Measurements from ENCODE around the gene HEYL.

The HEYL gene

DNA sequence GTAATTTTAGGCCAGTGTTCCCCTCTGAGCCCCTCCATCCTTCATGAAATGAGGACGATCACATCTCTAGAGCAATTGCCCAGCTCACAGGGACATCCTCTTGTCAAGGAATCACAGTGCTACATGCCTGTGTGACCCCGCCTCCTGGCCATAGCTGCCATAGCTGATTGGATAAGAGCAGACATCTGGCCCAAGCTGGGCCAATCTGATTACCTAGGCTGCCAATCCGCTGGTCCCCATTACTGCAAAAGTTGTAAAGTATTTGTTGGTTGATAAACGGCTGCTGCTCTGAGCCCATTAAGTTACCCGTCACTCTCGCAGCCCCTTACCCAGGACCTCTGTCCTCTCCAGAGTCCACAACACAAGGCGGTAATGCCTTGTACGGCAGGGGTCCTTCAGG is 24.1 kb upstream of the HEYL start:
- DNase-seq (ENCODE audit: low spot score), result no peak

DNA sequence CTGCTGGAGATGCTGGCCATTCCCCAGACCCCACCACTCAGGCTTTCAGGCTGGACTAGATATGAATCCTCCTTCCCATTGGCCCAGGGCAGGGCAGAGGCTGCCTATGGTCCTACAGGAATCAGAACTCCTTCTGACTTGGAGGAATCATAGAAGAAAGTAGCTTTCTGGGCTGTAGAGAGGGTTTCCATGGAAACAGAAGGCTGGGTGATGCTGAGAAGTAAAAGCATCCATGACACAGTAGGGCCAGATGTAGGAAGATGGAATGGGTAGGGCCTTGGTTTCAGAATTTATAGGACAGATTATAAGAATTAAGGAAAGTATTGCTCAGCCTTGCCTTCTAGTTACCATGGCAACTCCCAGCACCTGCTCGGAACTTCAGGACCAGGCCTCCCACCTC is 23.4 kb upstream of the HEYL start:
- no peak for DNase-seq (ENCODE audit: low spot score)

DNA sequence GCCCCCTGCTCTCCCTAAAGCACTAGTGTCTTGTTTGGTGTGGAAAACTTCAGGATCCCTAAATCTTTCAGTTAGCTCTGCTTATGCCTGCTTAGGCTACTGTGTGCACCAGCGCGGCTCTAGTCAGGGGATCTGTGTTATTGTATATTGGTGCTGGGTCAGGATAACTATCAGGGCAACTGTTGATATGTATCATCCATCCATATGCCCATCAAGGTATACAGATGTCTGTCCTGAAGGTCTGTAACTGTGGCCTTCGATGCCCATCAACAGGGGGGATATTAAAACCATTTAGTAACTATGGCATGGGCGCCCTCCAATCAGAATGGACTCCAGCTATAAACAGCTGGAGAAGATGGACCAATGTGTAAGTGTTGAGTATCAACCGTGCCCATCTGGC is 20.1 kb upstream of the HEYL start:
- no peak for DNase-seq (ENCODE audit: low spot score)

- no peak for DNase-seq (ENCODE audit: low spot score)
Observed at GRCh38 chr1:39659110-39659509, 19.7 kb upstream of the HEYL start.

DNA sequence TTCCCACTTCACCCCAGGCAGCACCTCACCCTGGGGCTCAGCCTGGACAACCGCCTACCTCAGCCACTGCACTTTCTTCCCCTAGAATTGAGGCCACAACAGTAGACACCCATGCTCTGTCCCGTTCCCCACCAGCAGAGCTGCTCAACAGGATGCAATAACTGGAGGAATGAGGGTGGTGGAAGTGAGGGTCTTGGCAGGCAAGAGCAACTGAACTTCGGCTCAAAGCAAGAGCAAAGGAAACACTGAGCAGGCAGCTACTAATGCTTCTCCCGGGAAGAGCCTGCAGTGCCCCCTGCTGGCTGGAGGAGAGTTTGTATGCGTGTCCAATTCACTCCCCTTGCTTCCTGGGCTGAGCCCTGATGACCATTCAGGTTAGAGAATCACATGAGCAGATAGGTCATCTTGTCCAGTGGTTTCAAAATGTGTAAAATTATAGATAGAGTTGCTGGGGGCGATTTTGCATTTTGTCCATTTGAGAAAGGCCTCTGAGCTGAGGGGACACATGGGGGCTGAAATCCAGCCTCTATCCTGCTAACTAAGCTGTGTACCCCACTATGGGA is 18.6 kb upstream of the HEYL start:
- DNase-seq (ENCODE audit: low spot score), result peak; percentile 66

DNA sequence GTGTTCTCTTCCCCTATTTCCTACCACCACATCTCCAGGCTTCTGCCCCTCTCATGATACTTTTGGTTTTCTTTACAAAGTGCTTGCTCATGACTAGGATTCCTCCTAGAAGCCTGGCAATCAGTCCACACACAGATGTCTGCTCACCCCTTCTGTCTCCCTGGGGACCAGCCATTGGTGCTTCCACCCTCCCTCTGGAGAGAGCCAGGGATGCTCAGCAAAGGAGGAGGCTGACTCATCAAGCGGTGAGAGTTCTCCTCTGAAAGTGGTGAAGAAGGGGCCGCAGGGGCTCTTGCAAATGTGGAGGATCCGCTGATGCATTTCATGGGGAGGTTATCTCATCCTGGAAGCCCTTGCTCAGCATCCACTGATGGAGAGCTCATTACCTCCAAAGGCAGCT is 18.0 kb upstream of the HEYL start:
- no peak for DNase-seq (ENCODE audit: low spot score)

DNA sequence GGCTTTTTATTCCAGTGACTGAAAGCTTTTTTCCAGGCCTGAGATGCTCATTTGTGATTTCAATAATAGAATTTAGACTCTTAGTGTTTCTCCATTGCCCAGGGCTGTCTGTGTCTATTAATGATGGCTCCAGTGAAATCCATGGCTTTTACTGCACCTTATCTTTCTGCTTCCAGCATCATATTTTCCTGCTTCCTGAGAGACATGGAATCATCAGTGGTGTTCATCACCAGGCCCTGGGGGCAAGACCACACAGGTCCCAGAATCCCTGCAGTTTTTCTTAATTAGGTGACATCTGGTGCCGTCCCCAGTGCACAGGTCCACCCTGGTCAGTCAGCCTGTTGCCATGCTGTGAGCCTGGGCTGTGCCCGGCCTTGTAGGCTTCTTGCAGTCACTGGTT is 16.9 kb upstream of the HEYL start:
- no peak for DNase-seq (ENCODE audit: low spot score)

- no peak for DNase-seq (ENCODE audit: low spot score)
Observed at GRCh38 chr1:39655578-39656268, 16.3 kb upstream of the HEYL start.

DNA sequence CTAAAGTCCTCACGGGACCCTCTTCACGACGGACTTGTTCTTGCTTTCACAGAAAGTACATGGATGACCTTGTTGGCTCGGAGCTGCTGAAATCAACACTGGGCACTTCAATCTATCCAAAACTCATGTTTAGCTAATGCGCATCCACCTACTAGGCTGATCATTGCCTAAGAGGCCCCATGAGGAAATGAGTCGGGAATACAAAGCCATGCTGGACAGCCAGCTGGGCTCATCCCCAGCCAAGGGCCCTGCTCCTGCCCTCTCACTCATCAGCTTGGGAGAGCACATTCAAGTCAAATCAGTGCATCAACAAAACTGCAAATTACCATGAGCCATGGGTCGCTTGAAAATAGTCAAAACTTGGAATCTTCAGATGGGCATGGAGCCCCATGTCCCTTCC is 14.8 kb upstream of the HEYL start:
- no peak for DNase-seq (ENCODE audit: low spot score)

GRCh38 chr1:39653546-39654031 is 14.1 kb upstream of the HEYL start:
- peak; percentile 77 for DNase-seq (ENCODE audit: low spot score)

DNA sequence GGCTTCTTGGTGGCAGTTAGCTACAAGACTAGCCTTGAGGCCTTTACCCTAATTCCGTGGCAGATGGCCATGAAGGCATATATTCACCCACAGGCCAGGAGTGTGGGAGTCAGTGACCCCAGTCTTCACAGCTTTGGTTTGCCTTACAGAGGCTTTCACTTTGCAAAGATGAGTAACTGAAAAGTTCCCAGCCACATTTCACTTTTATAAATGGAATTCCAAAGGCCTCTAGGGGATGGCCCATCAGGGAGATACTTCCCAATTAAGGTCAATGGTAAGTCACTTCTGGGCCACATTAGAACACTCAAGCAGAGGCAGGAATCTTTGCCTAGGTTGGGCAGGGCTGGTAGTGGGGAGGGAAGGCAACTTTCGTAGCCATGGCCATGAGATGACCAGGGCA is 13.1 kb upstream of the HEYL start:
- no peak for DNase-seq (ENCODE audit: low spot score)

- DNase-seq (ENCODE audit: low spot score), result no peak
Observed at GRCh38 chr1:39652105-39652504, 12.7 kb upstream of the HEYL start.

DNA sequence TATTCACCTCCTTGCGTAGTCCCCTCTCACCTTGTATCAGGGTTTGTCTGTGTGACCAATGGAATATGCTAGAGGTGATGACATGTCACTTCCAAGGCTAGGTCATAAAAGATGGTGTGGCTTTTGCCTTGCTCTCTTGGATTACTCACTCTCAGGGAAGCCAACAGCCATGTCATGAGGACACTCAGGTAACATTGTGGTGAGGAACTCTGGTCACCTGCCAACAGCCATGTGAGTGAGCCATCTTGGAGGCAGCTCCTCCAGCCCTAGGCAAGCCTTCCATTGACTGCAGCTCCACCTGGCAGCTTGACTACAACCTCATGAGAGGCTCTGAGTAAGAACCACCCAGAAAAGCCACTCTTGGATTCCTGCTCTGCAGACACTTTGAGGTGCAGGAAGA is 11.0 kb upstream of the HEYL start:
- no peak for DNase-seq (ENCODE audit: low spot score)

GRCh38 chr1:39649636-39650185 is 10.3 kb upstream of the HEYL start:
- DNase-seq (ENCODE audit: low spot score), result no peak

DNA sequence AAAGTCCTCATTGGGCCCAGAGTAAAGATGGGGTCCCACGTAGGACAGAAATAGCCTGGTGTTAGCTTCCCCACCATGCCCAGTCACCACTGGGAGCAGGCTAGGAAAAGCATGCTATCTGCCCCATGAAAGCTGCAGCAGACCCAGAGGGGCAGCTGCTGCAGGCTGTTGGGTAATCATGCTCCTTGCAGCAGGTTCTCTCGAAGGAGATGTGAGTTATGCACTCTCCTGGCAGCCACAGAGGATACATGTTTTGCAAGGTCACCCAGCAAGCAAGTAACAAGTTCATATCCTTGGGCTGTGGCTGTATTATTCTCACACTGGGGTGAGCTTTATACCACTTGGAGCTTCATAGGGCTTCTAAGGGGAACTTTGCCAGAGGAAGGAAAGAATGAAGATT is 9.1 kb upstream of the HEYL start:
- no peak for DNase-seq (ENCODE audit: low spot score)

DNA sequence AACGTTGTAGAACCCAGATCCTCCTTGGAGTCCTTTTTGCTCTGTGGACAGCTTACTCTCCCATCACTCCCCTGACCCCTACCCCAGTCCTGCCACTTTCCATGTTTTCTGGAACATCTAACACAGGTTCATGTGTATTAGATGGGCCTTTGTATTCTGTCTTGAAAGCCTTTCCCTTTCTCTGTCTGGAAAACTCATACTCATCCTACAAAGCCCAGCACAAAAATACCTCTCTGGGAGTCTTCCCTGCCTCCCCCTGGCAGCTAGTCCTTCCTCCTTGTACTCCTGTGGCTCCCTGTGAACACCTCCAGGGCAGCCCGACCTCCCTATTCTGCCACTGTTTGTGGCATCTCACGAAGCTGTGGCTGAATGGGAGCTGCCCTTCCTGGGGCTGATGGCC is 7.8 kb upstream of the HEYL start:
- no peak for DNase-seq (ENCODE audit: low spot score)

- DNase-seq (ENCODE audit: low spot score), result no peak
Observed at GRCh38 chr1:39646232-39647081, 7.0 kb upstream of the HEYL start.

- DNase-seq (ENCODE audit: low spot score), result no peak
Observed at GRCh38 chr1:39645411-39646043, 6.1 kb upstream of the HEYL start.

GRCh38 chr1:39643705-39644104 is 4.3 kb upstream of the HEYL start:
- no peak for DNase-seq (ENCODE audit: low spot score)

DNA sequence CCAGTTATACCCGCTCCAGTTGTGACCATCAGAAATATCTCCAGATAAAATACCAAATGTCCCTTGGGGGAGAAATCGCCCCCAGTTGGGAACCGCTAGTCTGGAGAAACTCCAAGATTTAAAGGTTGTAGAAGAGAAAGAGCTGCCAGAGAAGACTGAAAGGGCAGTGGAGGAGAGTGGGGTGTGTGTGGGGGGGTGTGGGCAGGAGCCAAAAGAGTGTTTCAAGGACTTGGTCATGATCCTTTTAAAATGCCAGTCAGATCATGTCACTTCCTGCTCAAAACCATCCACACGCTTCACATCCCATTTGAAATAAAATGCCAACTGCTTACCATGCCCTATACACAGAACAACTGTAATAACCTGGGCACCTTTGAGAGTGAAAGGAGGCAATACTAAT is 3.4 kb upstream of the HEYL start:
- DNase-seq (ENCODE audit: low spot score), result no peak

DNA sequence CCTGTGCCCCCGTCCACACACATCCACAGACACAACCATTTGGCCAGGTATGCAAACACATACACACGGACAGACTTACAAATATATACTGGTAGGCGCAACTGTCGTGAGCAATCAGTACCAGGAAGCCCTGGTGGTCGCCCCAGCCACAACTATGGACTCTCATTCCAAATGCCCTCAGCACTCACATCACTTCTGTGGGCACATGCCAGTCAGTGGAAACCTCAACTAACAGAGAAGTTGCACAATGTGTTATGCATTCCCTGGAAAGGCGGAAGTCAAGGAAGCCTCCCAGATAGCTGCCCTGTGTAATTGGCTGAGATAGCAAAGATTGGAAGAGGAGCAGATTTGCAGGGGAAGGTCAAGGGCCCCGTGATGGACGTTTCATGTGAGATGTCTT is 1.4 kb upstream of the HEYL start:
- no peak for DNase-seq (ENCODE audit: low spot score)

GRCh38 chr1:39638965-39639304 is 508 bp downstream of the HEYL start:
- no peak for DNase-seq (ENCODE audit: low spot score)

GRCh38 chr1:39637361-39637760 is 2.1 kb downstream of the HEYL start:
- no peak for DNase-seq (ENCODE audit: low spot score)

Measured in CD4-positive, alpha-beta T cell treated with Interleukin-2 at 100 ng/mL for 4 hours (primary cell).